ENCODE results near the gene LCNL1.

GRCh38 chr9:137017791-137018497, 35.2 kb downstream of the LCNL1 start:
- TF ChIP-seq CTCF (IDR thresholded peaks at IDR 0.05) (no peak), EZH2 (IDR thresholded peaks at IDR 0.05) (no peak)
